ENCODE results near the gene NRCAM.
A peak's percentile ranks its signal among the peaks of the same experiment; 100 is the strongest.
"Not testable (repeated sequence)": the region's sequence is repeated elsewhere in the genome, so short reads cannot be mapped to it uniquely, and the experiment has no call there.

Gene NRCAM

DNA sequence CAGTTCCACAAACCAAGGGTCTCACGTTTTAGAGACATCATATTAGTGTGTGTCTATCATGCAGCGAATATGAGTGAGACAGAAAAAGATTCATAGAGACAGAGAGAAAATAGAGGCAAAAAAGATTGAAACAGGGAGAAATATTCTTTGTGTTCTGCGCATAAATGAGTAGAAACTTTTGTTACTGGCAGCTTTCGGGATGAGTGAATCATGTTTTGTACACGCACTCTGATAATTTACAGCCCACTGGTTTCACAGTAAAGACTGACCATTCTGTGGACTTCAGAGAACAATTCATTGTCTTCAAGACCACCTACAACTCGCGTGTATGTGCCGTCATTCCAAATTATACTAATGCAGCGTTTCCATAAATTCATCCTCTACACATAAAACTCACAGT lies 60.2 kb downstream of the NRCAM start:
- no peak for DNase-seq (ENCODE audit: low spot score)

DNA sequence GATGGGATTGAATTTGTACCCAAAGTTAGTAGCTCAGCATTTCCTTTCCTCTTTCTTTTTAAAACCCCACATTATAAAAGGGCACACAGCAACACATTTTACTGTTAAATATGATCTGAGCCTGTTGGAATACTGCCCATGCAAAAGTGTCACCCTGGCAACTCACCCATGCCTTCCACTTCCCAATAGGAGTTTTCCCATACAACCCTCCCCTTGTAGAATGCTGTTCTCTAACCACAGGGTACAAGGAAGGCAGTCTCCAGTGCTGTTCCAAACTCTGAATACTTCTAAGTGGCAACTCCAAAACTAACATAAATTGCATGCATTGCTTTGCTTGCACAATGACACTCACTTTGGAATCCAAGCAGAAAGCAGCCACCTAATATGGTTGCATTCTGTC lies 60.8 kb downstream of the NRCAM start:
- DNase-seq (ENCODE audit: low spot score): no peak

DNA sequence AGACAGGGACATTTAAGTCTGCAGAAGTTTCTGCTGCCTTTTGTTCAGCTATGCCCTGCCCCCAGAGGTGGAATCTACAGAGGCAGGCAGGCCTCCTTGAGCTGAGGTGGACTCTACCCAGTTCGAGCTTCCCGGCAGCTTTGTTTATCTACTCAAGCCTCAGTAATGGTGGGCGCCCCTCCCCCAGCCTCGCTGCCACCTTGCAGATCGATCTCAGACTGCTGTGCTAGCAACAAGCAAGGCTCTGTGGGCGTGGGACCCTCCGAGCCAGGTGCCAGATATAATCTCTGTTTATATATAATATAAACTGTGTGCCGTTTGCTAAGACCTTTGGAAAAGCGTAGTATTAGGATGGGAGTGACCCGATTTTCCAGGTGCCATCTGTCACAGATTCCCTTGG lies 63.1 kb downstream of the NRCAM start:
- DNase-seq (ENCODE audit: low spot score): not testable (repeated sequence)

DNA sequence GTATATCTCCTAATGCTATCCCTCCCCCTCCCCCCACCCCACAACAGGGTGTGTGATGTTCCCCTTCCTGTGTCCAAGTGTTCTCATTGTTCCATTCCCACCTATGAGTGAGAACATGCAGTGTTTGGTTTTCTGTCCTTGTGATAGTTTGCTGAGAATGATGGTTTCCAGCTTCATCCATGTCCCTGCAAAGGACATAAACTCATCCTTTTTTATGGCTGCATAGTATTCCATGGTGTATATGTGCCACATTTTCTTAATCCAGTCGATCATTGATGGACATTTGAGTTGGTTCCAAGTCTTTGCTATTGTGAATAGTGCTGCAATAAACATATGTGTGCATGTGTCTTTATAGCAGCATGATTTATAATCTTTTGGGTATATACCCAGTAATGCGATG lies 68.5 kb downstream of the NRCAM start:
- DNase-seq (ENCODE audit: low spot score): not testable (repeated sequence)

DNA sequence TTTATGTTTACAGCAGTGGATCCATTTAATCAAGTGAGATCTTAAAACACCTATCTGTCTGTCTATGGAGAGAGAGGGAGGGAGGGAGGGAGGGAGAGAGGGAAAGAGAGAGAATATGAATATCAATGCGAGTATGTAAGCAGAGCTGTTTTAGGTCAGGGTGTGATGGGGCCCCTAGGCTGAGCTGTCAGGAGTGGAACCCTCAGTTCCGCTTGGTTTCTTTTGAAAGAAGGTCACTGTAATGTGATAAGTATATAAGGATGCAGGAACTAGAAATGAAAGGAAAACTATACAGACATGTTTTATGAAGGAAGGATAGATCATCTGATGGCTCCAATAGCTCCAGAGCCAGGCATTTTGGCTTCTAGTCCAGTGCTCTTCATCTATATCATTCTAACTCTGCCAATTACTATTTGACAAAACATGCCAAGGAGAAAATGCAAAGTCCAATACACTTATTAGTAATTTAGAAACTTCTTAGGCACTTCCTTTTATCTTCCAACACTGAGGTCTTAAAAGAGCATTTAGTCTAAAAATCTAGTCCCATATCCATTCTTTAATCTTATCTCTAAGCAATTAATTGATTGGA lies 70.3 kb downstream of the NRCAM start:
- no peak for DNase-seq (ENCODE audit: low spot score)

GRCh38 chr7:108384716-108385483 lies 71.3 kb downstream of the NRCAM start:
- no peak for DNase-seq (ENCODE audit: low spot score)

DNA sequence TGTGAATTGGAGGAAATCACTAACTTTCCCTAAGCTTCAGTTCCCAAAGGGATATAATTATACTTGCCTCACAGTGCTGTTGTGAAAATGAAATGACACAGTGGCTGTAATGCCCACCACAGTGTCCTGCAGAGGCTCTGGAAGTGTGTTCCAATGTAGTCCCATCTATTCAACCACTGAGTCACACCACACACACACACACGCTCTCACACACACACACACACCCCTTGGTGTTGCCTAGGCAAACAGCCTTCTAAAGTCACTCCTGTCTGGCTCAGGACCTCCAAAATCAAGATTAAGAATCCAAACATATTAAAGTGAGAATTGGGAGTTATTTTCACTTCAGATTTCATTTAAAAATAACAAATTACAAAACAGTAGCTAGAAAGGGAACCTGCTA lies 73.3 kb downstream of the NRCAM start:
- DNase-seq (ENCODE audit: low spot score): no peak

DNA sequence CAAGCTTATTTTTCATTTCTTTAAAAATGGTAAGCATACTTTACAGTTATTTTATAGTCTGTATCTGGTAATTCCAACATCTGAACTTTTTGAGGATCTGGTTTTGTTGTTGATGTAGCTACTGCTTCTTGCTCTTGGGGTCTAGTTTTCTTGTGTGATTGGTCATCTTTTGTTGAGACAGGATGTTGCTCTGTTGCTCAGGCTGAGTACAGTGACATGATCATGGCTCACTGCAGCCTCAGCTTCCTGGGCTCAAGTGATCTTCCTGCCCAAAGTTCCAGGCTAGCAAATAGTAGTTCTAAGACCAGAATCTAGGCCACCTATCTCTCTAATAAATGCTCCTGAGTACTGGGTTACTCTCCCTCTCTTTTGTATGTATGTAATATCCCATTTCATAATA lies 75.7 kb downstream of the NRCAM start:
- DNase-seq (ENCODE audit: low spot score): no peak

DNA sequence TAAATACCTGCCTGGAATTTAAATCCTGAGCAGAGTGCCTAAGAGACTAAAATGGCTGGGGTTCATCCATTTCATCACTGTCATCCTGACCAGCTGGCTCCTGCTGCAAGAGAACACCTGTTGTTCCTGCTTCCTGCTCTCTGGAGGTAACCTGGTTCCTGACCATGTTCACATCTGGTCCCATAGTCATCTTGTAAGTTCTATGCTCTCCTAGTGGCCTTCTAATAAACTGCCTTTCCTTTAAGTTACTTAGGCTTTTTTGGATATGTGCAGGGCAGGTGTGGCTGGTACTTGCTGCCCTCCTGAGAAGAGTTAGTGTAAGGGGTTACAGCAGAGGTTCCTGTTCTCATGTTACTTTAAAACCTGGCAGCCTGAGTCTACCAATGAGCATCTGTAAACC lies 80.0 kb downstream of the NRCAM start:
- no peak for DNase-seq (ENCODE audit: low spot score)

DNA sequence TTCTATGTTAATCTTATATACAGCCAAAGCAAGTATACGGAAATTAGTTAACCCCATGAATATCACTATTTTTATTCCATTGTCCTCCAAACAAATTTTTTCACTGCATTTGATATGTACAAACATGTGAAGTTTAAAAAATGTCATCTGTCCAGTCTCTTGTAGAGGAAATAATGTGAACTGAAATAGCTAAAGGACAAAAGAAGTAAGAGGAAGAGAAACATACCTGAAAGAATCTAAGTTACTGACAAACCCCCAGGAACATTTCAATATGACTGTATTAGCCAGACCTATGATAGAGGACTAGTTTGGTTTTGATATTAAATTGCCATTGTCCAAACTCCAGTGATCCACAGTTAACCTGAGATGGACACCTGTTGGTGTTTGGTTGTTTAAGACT lies 80.6 kb downstream of the NRCAM start:
- no peak for DNase-seq (ENCODE audit: low spot score)

- no peak for DNase-seq (ENCODE audit: low spot score)
Observed at GRCh38 chr7:108374899-108375298, 81.3 kb downstream of the NRCAM start.

- DNase-seq (ENCODE audit: low spot score): no peak
Observed at GRCh38 chr7:108372618-108373017, 83.6 kb downstream of the NRCAM start.

- DNase-seq (ENCODE audit: low spot score): no peak
Observed at GRCh38 chr7:108370616-108371015, 85.6 kb downstream of the NRCAM start.

GRCh38 chr7:108368466-108368865 lies 87.8 kb downstream of the NRCAM start:
- no peak for DNase-seq (ENCODE audit: low spot score)

GRCh38 chr7:108367946-108368345 lies 88.3 kb downstream of the NRCAM start:
- DNase-seq (ENCODE audit: low spot score): no peak

GRCh38 chr7:108367314-108367713 lies 88.9 kb downstream of the NRCAM start:
- no peak for DNase-seq (ENCODE audit: low spot score)

GRCh38 chr7:108363659-108364058 lies 92.6 kb downstream of the NRCAM start:
- DNase-seq (ENCODE audit: low spot score): no peak

- no peak for DNase-seq (ENCODE audit: low spot score)
Observed at GRCh38 chr7:108360058-108360800, 96.0 kb downstream of the NRCAM start.

GRCh38 chr7:108358553-108358952 lies 97.7 kb downstream of the NRCAM start:
- DNase-seq (ENCODE audit: low spot score): peak; percentile 52

GRCh38 chr7:108351729-108352131 lies 104.5 kb downstream of the NRCAM start:
- no peak for DNase-seq (ENCODE audit: low spot score)

- no peak for DNase-seq (ENCODE audit: low spot score)
Observed at GRCh38 chr7:108348913-108349312, 107.3 kb downstream of the NRCAM start.

- DNase-seq (ENCODE audit: low spot score): peak; percentile 77
Observed at GRCh38 chr7:108347616-108348015, 108.6 kb downstream of the NRCAM start.

- DNase-seq (ENCODE audit: low spot score): no peak
Observed at GRCh38 chr7:108345710-108346336, 110.4 kb downstream of the NRCAM start.
